DMS53 treated with DMSO at 0.1 percent for 48 hours (cell line): ENCODE results near the gene TMEM115.

Source experiments
- DNase-seq: peaks from one replicate; lab custom pipeline; 2025; ENCODE audit not compliant: unreplicated experiment; lab: John Stamatoyannopoulos, UW

Gene TMEM115

DNA sequence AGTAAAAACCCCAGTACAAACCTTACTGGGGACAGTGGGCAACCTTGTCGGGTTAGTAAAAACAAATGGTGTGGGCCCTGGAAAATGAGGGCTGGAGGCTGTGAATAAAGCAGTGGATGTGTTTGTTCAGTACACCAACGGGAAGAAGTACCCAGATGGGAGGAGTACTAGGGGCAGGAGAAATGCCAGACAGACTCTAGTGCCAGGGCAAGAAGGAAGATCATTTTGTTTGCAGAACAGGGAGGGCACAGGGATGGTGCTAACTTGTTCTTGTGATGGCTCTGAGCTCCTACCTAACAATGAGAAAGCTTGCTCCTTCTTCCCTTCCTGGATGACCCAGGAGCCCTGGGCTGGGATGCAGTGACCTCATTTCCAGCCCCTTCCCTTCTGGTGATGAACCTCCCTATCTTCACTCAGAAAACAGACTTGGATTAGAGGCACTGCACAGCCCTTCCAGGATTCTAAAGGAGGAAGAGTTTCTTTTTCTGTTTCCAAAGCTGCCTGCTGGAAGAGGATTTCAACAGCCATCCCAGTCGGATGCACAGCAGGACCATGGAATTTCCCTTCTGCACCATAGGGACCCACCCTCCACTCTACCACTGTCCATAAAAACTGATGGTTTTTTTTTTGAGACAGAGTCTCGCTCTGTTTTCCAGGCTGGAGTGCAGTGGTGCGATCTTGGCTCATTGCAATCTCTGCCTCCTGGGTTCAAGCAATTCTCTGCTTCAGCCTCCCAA lies 24.8 kb downstream of the TMEM115 start:
- no peak for DNase-seq

DNA sequence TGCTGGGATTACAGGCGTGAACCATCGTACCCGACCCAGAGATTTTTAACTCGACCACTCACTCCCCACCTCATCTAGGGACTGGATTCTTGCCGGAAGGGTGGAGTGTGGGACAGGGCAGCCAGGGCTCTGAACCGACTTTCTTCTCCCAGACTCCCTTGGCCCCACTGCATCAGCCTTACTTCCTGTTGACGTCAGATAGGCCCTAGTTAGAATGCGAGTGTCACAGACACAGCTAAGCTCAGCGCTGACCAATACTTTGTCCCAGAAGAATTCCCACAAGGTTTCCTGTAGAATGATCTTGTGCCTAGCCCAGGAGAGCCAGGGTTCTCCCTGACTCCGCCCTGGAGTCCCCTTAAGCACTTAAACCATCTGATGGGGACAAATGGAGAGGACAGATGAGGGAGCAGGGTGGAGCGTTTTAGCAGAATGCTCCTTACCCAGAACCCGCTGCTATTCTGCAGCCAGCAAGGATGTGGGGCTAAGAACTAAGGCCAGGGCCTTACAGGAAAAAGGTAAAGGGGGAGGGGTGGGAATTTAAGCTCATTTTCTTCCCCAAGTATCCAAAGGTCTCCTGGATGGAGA lies 25.5 kb downstream of the TMEM115 start:
- DNase-seq: no peak

GRCh38 chr3:50331364-50331907 lies 27.9 kb downstream of the TMEM115 start:
- DNase-seq: no peak

- no peak for DNase-seq
These were observed 29.0 kb downstream of the TMEM115 start for GRCh38 chr3:50330330-50330729.

DNA sequence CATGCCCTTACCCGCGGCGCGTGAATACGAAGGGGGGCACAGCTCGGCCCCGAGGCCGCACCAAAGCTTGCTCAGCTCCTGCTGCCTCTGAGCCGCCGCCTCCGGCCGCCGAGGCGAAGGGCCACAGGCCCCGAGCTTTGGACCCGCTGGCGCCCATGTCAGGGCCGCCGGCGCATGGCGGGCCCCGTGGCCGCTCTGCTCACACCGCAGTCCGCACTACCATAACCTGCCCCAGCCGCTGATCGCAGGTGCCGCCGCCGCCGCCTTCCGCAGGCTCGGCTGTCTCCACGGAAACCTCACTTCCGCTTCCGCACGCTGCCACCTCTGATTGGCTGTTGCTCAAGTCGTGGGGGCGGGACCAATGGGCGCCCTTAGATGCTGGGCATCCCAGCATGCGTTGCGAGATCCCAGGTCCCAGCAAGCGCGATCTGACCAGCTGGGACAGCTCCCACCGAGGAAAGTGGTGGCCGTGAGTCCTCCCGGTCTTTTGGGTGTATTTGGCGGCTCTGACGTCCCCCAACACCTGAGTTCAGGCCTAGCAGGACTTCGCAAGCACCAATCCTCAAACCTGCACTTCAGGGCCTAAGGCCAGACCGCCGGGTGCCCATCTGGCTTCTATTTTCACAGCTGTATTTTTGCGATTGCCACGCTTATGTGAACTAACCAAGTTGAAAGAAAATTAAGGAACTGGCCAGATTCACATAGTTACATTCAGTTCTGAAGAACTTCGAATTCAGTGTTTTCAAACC lies 31.2 kb downstream of the TMEM115 start, which contains the start of gene TUSC2:
TUSC2 (minus strand) TSS at position 281 of the 749 bp plus-strand sequence; CDS start at position 157, 124 bp downstream.
- DNase-seq: peak; percentile 56

GRCh38 chr3:50327129-50327528 lies 32.2 kb downstream of the TMEM115 start:
- DNase-seq: no peak

DNA sequence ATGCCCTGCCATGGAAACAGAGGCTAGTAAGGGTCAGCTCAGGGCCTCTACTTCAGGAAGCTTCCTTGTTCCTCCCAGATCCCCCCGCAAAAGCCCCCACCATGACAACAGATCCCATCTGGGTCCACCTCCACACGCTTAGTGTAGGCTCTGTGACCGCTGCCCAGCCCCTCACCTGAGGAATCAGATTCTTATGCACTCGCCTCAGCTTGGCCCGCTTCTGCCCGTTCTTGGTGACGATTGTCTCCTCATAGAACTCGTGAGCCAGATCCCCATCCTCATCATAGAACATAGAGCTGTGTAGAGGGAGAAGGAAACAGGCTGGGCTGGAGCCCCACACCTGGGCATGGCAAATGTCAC lies 33.2 kb downstream of the TMEM115 start:
- DNase-seq: no peak

DNA sequence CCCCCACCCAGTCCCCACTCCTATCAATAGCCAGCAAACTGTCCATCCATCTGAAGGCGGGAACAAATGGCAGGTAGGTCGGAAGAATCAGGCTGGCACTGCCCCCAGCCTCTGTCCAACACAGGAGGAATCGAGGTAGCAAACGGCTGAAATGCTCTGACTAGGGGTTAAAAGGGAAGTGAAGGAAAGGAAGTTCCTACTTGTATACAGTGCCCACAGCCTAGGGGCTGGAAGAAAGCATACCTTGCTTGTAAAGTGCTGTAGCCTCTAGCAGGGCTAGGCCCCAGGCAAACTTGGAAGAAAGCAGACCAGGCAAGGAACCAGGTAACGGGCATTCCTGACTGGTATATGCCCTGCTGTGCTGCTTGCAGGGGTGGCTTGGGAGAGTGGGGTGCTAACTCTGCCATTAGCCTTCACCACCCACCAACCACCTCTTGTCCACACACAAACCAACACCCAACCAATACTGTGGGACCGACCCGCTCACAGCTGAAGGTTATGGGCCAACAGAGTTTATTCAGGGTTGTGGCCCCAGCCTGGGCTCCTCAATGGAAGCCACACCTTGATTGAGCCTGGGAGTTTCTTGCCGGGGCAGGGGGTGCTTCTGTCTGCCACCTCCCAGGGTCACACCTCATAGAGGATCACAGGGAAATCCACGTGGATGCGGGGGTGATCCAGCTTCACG lies 33.7 kb downstream of the TMEM115 start:
- DNase-seq: no peak

- DNase-seq: no peak
These were observed 34.2 kb downstream of the TMEM115 start for GRCh38 chr3:50325113-50325480.

DNA sequence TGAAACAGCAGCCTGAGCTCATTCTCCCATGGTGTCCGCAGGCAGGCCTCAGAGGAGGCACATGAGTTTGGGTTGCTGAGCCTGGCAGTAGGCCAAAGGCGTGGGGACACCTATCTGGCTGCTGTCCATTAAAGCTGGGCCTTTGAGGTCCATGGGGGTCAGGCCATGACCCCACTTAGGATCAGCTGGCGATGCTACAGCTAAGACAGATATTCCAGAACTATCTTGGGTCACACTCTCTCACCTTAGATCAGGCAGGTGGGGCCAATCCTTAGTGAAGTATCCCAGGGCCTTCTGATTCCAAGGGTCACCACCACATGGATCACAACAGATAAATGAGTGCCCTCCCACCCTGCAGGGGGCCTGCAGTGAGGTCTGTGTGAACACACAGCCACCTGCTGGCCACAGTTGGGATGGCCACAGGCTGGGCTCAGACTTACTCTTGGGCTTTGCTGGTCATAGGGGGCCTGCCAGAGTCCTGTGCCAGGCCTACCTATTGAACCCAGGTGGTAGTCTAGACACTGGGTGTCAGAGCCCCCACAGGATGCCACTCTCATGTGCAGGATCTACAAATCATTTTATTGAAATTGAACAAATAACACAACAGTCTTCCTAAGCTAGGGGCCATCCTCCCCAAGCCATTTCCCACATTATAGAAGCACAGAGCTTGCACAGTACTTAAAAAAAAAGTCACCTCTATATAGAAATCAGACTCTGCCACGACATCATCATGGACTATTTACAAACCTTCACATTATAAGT lies 34.8 kb downstream of the TMEM115 start:
- DNase-seq: no peak

DNA sequence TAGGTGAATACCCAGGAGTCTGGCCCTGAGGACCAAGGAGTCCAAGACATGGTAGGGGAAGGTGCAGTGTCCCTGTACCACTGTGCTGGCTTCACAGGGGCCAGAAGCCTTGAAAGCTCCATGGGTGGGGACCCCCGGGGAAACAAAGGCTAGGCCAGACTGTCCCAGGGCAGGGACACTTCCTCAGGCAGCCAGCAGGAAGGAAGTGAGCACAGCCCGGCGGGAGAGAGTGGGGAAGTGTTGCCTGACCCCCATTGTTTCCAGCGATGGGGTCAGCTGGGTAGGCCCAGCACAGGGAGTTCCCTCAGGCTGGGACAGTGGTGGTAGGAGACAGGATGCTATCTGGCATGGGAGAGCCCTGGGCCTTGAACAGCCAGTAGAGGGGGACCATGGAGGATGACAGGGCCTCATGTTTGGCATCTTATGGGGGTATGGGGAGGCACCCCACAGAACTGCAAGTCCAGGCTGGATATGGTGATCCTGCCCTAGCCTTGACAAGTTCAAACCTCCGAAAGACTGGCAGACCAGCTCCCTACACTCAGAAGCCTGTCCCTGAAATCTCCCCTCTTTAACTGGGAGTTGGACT lies 35.6 kb downstream of the TMEM115 start:
- DNase-seq: no peak

DNA sequence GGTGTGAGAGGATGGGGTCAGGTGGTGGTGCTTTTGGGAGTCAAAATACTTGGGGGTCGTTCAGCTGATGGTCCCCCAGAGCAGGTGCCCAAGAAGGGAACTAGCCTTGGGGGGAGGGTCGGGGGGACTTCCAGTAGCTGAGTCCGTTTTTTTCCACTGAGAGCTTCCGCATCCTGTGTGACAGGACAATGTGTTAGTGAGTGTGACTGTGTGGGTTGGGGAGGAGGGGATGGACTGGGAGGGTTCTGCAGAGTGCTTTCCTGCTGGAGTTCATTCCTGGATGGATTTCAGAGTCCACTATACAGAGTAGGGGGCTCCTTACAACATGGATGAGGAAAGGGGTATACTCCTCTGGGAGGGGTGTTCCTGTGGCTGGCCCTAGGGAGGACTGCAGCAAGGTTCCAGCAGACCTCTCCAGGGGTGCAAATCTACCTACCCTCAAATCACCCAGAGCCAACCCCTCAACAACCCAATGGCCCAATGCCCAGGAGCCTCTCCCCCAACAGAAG lies 36.2 kb downstream of the TMEM115 start:
- DNase-seq: no peak

- DNase-seq: no peak
These were observed 36.8 kb downstream of the TMEM115 start, which contains the start of gene HYAL2 for GRCh38 chr3:50322386-50323091. TSS of gene HYAL2 (minus strand) at chr3:50322745. CDS start at chr3:50320489, 2,256 bp downstream.

GRCh38 chr3:50322115-50322385 lies 37.3 kb downstream of the TMEM115 start:
- DNase-seq: no peak

DNA sequence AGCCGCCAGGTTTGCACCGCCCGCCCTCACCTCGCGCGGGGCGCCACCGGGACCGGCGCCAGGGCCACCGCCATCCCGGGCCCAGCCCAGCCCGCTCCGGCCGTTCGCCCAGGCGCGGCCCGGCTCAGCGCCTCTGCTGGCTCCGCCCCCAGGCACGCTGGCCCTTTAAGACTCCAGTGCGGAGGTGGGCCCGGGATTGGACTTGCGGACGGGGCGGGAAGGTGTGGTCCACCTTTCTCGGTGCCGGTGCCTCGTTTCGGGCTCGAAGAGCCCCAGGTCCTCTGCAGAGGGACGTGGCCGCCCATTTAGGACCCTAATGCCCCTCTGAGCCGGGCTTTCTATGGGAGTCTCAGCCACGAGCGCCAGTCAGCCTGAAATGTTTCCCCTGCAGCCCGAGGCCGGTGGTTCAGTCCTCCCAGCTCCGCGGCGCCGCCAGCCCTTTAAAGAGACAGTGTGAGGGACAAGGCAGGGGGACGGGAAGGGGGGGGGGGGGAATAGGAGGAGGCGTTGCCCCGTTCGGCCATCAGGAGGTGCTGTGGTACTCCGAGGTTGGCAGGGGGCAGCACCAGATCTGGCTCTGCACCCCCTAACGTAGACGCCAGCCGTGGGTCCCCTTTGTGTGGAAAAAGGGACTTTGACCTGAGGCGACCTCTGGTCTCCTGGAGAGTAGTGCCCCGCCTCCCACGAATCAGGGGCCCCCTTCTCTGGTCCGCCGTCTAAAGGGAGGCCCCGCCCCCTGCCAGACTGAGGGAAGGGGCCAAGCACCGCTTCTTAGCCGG lies 37.8 kb downstream of the TMEM115 start:
- peak; percentile 44 for DNase-seq

DNA sequence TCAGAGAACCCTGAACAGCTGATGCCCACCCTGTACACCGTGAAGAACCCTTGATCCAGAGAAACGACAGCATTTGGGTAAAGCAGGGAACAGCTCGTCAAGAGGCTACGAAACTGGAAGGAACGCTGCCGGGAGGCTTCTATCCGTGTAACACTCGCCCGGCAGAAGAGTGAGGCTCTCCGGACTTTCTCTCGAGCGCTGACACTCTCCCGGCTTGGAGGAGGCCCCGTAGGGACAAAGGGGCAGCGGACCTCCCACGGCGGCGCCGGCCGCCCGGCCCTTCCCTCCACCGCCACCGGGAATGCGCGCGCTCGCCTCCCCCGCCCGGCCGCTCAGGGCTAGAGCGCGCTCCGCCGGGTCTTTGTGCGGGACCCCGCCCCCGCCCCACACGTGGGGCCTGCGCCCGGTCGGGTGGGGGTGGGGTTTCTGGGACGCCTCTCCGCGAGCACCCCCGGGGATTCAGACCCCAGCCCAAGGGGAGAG lies 38.4 kb downstream of the TMEM115 start:
- DNase-seq: no peak

DNA sequence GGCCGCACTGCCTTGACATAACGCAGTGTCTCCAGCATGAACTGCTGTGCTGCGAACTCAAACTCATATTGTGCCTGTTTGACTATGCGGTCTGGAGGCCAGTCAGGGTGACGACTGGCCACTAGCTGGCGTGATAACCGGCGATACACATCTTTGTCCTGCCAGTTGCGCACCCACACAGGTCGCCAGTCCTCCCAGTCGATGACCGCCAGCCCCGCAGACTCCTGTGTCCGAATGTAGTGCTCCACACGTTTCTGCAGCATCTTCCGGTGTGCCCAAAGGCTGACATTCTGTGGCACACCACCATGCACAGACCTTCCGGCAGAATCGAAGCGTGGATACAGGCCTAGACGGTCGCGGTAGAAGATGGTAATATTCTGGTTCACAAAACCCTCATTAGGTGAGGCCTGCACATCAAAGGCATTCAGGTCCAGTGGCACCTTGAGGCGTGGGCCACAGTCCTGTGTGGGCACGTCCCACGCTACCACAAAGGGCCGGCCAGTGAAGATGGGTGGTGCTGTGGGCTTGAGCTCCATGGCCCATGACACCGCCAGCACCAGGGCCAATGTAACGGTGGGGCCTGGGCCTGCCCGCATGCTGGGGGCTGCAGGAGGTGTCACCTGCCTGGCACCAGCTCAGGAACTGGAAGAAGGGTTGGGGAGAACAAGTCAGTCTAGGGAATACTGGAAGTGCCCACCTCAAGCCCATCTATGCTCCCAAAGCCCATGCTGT lies 39.3 kb downstream of the TMEM115 start:
- DNase-seq: no peak
